HG02884 (cell line): ENCODE results near the gene TPM4.

ENCODE experiments used
- ATAC-seq: cut with Tn5 transposase; IDR thresholded peaks from one replicate; pipeline ENCODE4 v1.9.1; 2021; ENCODE audit warnings: mild to moderate bottlenecking, moderate library complexity; ENCODE audit not compliant: unreplicated experiment

TPM4 gene

GRCh38 chr19:16041299-16041990, 34.9 kb upstream of the TPM4 start:
- no peak for ATAC-seq

GRCh38 chr19:16041991-16042386, 34.3 kb upstream of the TPM4 start:
- ATAC-seq: no peak

GRCh38 chr19:16042533-16043085, 33.7 kb upstream of the TPM4 start:
- no peak for ATAC-seq

DNA sequence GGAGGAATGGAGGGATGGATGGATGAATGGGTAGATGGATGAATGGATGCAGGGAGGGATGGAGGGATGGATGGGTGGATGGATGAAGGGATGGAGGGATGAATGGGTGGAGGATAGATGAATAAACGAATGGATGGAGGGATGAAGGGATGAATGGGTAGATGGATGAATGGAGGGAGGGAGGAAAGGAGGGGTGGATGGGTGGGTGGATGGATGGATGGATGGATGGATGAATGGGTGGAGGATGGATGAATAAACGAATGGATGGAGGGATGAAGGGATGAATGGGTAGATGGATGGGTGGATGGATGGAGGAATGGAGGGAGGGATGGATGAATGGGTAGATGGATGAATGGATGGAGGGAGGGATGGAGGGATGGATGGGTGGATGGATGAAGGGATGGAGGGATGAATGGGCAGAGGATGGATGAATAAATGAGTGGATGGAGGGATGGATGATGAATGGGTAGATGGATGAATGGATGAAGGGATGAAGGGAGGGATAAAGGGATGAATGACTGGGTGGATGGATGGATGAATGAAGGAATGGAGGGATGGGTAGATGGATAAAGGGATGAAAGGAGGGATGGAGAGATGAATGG, 33.0 kb upstream of the TPM4 start:
- no peak for ATAC-seq

GRCh38 chr19:16044746-16045145, 31.5 kb upstream of the TPM4 start:
- ATAC-seq: no peak

DNA sequence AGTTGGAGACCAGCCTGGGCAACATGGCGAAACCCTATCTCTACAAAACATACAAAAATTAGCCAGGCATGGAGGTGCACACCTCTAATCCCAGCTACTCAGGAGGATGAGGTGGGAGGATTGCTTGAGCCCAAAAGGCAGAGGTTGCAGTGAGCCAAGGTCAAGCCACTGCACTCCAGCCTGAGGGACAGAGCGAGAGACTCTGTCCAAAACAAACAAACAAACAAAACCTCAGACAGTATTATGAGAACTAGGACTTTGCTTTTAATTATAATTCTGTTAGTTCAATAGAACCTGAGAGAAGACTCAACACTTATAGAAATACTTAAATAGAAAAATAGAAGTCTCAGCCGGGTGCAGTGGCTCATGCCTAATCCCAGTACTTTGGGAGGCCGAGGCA, 31.1 kb upstream of the TPM4 start:
- no peak for ATAC-seq

DNA sequence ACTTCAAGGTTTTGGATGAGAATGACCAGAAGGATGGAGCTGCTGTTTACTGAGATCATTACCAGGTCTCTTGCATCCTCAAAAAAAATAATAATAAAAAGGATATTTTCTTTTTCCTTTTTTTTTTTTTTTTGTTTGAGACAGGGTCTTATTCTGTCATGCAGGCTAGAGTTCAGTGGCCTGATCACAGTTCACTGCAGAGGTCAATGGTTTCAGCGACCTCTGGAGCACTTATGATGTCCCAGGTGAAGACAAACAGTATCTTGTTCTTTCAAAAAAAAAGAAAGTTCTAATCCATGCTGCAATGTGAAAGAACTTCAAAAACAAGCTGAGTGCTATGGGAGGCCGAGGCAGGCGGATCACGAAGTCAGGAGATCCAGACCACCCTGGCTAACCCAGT, 30.4 kb upstream of the TPM4 start:
- ATAC-seq: no peak

DNA sequence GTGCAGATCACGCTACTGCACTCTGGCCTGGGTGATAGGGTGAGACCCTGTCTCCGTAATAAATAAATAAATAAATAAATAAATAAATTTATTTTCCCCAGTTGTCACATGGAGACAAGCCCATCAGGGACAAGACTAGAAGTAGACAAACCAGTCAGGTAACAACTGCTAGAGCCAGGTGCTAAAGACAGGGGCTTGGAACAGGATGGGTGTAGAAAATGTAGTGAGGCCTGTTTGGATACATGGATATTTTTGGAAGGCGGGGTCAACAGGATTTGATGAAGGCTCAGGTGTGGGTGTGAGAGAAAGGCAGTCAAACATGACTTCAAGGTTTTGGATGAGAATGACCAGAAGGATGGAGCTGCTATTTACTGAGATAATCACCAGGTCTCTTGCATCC, 27.7 kb upstream of the TPM4 start:
- no peak for ATAC-seq

DNA sequence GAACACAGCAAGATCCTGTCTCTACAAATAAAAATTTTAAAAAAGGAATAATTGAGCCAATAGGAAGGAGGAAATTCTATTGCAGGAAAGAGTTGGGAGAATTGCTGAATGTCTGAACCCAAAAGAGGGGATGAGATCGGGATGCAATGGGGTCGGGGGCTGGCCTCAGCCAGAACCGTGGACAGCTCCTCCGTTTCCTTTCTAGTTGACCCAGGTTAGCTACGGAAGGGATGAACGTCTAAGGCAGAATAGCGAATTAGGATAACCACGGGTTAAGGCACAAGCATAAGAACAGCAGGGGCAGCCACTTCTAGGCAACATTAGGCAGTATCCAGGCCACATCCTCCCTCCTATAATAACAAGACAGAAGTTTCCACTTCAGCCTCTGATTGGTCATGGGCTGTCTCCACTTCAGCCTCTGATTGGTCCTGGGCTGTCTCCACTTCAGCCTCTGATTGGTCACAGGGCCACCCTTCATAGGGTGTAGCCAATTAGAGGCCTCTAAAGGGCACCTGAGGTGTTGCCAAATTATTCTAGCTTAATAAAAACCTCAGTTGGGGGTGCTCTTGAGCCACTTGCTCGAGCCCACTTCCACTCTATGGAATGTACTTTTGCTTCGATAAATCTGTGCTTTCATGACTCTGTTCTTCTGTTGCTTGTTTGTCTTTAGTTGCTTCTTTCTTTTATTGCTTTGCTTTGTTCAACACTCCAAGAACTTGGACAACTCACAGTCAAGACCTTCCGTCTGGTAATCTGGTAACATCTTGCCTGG, 24.9 kb upstream of the TPM4 start:
- ATAC-seq: no peak

- ATAC-seq: no peak
Measured at GRCh38 chr19:16052353-16052752, 23.9 kb upstream of the TPM4 start.

DNA sequence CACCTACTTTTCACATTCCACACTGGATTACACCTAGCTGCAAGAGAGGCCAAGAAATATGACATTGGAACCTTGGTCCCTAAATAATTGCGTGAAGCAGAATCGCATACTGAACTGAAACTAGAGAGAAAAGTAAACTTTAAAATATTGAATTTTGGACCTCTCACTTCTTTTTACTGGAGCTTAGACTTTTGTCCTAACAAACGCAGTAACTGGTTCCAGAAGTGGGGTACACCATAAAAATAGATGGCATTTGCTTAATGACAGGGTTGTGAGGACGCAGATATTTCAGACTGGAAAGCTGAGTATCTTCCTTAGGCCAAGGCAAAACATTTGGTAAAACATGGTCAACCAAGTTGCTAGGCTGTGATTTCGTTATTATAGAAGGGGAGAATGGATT, 19.2 kb upstream of the TPM4 start:
- ATAC-seq: no peak

- no peak for ATAC-seq
Measured at GRCh38 chr19:16060294-16060693, 16.0 kb upstream of the TPM4 start.

GRCh38 chr19:16061943-16062342, 14.4 kb upstream of the TPM4 start:
- ATAC-seq: no peak

GRCh38 chr19:16062789-16063188, 13.5 kb upstream of the TPM4 start:
- ATAC-seq: no peak

DNA sequence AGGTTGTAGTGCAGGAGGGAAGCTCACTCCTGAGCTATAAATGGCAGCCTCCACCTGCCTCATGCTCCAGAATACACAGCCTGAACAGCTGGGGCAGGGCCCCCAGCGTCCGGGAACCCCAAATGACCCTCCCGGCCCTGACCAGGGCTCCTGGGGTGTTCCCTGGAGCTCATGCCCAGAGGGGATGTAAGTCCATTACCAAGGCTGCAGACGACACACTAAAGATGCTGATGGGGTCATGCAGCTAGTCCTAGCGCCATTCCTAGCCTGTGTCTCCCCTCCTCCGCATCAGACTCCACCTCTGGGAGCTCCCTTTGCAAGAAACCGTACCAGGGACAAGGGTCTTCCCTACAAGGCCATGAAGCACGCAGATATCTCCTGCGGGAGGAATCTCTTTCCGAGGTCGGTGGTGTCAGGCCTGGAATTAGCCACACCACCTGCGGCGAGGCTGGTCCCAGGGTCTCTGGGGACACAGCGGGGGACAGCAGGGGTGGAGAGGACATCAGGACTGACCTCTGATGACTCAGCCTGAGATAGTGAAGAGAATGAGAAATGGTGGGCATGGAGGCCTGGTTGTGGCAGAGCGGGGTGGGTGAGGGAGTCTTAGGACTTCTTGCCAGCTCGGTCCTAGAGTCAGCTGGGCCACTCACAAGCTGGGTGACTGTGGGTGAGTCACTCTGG, 11.9 kb upstream of the TPM4 start:
- ATAC-seq: no peak

DNA sequence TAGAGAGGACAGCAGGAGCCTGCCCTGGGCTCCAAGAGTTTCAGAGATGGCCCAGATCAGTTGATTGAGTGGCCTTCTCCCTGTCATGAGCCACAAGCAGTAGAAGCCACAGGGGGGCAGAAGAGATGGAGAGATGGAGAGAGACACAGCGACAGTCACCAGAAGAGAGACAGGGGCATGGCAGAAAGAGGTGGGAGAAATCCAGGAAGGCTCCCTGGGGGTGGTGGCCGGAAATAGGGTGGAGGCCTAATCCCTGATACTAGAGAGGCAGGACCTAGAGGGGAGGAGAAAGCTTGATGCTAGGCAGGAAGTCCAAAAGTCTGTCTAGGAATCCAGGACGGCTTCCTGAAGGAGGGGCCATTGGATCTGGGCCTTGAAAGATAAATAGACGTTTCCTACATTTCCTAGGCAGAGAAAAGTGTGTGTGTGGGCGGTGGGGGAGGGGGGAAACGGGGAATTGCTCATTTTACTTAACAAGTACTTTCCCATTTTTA, 9.6 kb upstream of the TPM4 start:
- no peak for ATAC-seq

GRCh38 chr19:16067205-16067938, 8.9 kb upstream of the TPM4 start:
- no peak for ATAC-seq

GRCh38 chr19:16068696-16069259, 7.5 kb upstream of the TPM4 start:
- no peak for ATAC-seq

- ATAC-seq: no peak
Measured at GRCh38 chr19:16069813-16070365, 6.4 kb upstream of the TPM4 start.
